AG10803 (cell line): ENCODE measurements around the gene PTAR1.

Experiments
- DNase-seq: peaks from one replicate; pipeline ENCODE4 v3.0.0; 2010; ENCODE audit warnings: low read depth
- H3K4me3 ChIP-seq: 2 replicates; pipeline ENCODE4 v1.5.1; 2011; ENCODE audit warnings: mild to moderate bottlenecking, low read length, control low read depth
- TF ChIP-seq, protein P1 (sequence below): conservative IDR thresholded peaks from 2 replicates; pipeline ENCODE4 v1.5.1; 2011; ENCODE audit warnings: mild to moderate bottlenecking, low read length, control low read depth, inconsistent platforms

The PTAR1 gene

DNA sequence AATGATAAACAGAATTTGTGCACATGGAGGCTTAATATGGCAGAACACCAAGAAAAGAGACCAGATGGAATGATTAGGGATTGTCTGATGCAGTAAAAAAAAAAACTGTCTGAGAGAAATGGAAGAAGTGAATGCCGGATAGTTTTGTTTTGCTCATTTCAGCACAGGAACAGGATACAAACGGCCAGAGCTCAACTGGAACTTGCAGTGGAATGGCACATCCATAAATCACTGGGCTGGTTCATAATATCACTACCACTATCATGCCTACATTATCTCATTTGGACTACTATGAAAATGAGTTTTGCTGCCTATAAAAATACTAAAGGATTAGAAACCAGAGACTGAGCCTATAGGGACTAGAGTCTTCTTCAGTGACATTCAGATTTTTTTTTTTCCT is 9.7 kb downstream of the PTAR1 start:
- H3K4me3 ChIP-seq = no peak overlapping the region
- DNase-seq = no peak
- TF ChIP-seq, protein P1, sequence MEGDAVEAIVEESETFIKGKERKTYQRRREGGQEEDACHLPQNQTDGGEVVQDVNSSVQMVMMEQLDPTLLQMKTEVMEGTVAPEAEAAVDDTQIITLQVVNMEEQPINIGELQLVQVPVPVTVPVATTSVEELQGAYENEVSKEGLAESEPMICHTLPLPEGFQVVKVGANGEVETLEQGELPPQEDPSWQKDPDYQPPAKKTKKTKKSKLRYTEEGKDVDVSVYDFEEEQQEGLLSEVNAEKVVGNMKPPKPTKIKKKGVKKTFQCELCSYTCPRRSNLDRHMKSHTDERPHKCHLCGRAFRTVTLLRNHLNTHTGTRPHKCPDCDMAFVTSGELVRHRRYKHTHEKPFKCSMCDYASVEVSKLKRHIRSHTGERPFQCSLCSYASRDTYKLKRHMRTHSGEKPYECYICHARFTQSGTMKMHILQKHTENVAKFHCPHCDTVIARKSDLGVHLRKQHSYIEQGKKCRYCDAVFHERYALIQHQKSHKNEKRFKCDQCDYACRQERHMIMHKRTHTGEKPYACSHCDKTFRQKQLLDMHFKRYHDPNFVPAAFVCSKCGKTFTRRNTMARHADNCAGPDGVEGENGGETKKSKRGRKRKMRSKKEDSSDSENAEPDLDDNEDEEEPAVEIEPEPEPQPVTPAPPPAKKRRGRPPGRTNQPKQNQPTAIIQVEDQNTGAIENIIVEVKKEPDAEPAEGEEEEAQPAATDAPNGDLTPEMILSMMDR = no peak

DNA sequence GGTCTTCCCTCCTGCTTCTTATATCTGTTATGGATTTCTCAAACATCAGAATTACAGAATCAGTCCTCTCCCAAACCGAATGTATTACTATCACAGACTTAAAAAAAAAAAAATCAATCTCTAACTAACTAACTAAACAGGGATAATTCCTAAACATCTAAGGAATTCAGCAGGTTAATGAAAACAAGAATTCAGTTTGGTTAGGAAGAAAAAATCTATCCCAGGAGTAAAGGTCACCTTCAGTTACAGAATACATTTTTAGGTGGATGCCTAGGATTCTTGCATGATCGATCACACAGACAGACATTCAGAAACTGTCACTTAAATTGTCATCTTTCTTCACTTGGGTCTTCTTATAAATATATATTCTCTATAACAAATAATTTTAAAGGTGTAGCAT is 11.5 kb downstream of the PTAR1 start:
- TF ChIP-seq, protein P1 = no peak
- peak; percentile 20 for DNase-seq
- H3K4me3 ChIP-seq = no peak overlapping the region

DNA sequence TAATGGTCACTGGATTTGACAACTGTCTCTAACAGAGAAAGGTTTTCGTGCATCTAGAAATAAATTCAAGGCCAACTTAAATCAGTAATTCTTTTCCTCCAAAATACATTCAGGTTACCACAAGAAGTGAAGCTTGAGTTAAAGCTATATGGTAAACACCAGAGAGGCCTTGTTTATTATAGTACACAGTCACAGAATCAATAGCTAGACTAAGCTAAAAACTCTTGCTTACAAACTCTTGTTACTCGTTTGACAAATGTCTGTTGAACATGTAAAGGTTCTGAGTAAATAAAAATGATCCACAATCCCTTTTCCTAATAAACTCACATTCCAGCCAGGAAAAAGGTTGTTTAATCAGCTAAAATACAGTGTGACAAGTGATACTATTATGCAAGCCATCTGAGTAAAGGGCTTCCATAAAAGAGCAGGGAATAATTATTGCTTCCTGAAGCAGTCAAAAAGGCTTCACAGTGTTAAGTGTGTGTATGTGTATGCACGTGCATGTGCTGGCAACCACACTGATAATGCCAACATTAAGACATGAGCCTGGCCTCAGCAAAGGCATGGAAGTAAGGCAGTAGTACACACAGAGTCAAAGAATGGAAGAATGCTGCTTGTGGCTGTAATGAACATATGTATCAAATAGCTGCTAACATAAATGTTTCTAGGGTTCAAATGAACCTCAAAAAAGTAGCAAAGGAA is 12.8 kb downstream of the PTAR1 start:
- DNase-seq = no peak
- TF ChIP-seq, protein P1 = no peak
- no peak overlapping the region for H3K4me3 ChIP-seq

- TF ChIP-seq, protein P1 = peak; percentile 54
- H3K4me3 ChIP-seq = no peak overlapping the region
- peak; percentile 39 for DNase-seq
Observed at GRCh38 chr9:69745716-69746437, 13.9 kb downstream of the PTAR1 start.

DNA sequence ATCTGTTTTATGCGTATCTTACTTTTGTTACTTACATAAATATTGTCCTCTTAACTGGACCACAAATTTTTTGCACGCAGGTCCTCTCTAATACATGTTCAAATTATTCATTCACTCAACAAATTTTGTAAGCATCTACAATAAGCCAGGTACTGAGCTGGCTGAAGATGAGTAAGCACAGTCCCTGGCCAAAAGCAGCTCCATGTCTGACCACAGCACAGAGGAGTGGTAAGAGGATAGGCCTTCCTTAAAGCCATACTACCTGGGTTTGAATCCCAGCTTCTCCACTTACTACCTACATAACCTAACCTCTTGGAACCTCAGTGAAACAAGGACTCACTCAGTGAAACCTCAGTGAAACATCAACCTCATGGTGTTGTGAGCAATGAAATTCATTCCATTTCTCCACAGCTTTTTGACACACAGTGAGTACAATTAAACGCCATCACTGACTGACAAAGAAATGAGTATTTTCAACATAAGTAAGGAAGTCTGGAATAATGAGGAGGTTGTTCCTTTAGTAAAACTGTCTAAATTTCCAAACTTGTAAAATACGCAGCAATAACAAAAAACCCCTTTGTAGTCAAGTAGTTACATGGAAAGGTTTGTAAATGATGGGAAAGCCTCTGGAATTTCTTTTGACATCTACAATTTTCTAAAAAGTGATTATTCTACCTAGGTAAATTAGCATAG is 15.0 kb downstream of the PTAR1 start:
- H3K4me3 ChIP-seq = no peak overlapping the region
- TF ChIP-seq, protein P1 = no peak
- no peak for DNase-seq

GRCh38 chr9:69743930-69744329 is 15.9 kb downstream of the PTAR1 start:
- H3K4me3 ChIP-seq = no peak overlapping the region
- TF ChIP-seq, protein P1 = no peak
- DNase-seq = no peak
